GM19467 (cell line): ENCODE measurements around the gene CD247.

Source experiments
- ATAC-seq: cut with Tn5 transposase; IDR thresholded peaks from one replicate; pipeline ENCODE4 v1.9.1; 2021; ENCODE audit warnings: mild to moderate bottlenecking, moderate library complexity; ENCODE audit not compliant: unreplicated experiment

CD247 gene

GRCh38 chr1:167440776-167441175, 77.6 kb downstream of the CD247 start:
- no peak for ATAC-seq

GRCh38 chr1:167440345-167440744, 78.0 kb downstream of the CD247 start:
- no peak for ATAC-seq

- no peak for ATAC-seq
Measured at GRCh38 chr1:167439301-167439988, 78.9 kb downstream of the CD247 start.

GRCh38 chr1:167438171-167439138, 79.9 kb downstream of the CD247 start:
- no peak for ATAC-seq

GRCh38 chr1:167435484-167435883, 82.8 kb downstream of the CD247 start:
- no peak for ATAC-seq

- no peak for ATAC-seq
Measured at GRCh38 chr1:167434306-167434705, 84.0 kb downstream of the CD247 start.

GRCh38 chr1:167433884-167434283, 84.4 kb downstream of the CD247 start:
- no peak for ATAC-seq

GRCh38 chr1:167432780-167433179, 85.5 kb downstream of the CD247 start:
- ATAC-seq: no peak

- no peak for ATAC-seq
Measured at GRCh38 chr1:167431909-167432650, 86.2 kb downstream of the CD247 start.

GRCh38 chr1:167431261-167431908, 86.9 kb downstream of the CD247 start:
- ATAC-seq: no peak

- peak; percentile 8 for ATAC-seq
Measured at GRCh38 chr1:167430849-167431242, 87.5 kb downstream of the CD247 start.

GRCh38 chr1:167430134-167430848, 88.0 kb downstream of the CD247 start:
- peak; percentile 40 for ATAC-seq

GRCh38 chr1:167429612-167430011, 88.7 kb downstream of the CD247 start:
- ATAC-seq: peak; percentile 40

- no peak for ATAC-seq
Measured at GRCh38 chr1:167428395-167428794, 89.9 kb downstream of the CD247 start.

- no peak for ATAC-seq
Measured at GRCh38 chr1:167427848-167428247, 90.5 kb downstream of the CD247 start.

GRCh38 chr1:167426716-167427115, 91.6 kb downstream of the CD247 start:
- no peak for ATAC-seq

GRCh38 chr1:167425482-167425881, 92.8 kb downstream of the CD247 start:
- no peak for ATAC-seq

GRCh38 chr1:167423684-167424619, 94.4 kb downstream of the CD247 start:
- no peak for ATAC-seq

GRCh38 chr1:167420510-167420909, 97.8 kb downstream of the CD247 start:
- no peak for ATAC-seq
